Skeletal muscle tissue (tissue), 4 donors: ENCODE measurements around the gene PSTPIP2. TPM values are rescaled to one million over a fixed set of nuclear protein-coding genes. Genes with fewer than 3 reads are reported as not detected.
"Not testable (repeated sequence)": the region's sequence is repeated elsewhere in the genome, so short reads cannot be mapped to it uniquely, and the experiment has no call there.

ENCODE experiments used
- H3K27ac ChIP-seq: one replicate; pipeline ENCODE4 v1.7.0; 2013; ENCODE audit warnings: mild to moderate bottlenecking, low read depth, low read length, inconsistent platforms
- H3K27me3 ChIP-seq, 3 donors: one replicate each; pipeline ENCODE4 v1.7.0; 2013; ENCODE audit warnings: low read length in 3 of 3; ENCODE audit not compliant: control insufficient read depth in 3 of 3, insufficient read depth in 3 of 3
- H3K36me3 ChIP-seq, 3 donors: one replicate each; pipeline ENCODE4 v1.7.0; 2013; ENCODE audit warnings: low read length in 3 of 3; ENCODE audit not compliant: control insufficient read depth in 3 of 3, insufficient read depth in 3 of 3
- H3K4me1 ChIP-seq, 3 donors: one replicate each; pipeline ENCODE4 v1.7.0; 2013; ENCODE audit warnings: low read length in 3 of 3, mild to moderate bottlenecking in 3 of 3; ENCODE audit not compliant: control insufficient read depth in 3 of 3, insufficient read depth in 3 of 3
- H3K4me3 ChIP-seq, 3 donors: one replicate each; pipeline ENCODE4 v1.7.0; 2013; ENCODE audit warnings: low read length in 3 of 3
- H3K9ac ChIP-seq, 3 donors: one replicate each; pipeline ENCODE4 v1.7.0; 2013; ENCODE audit warnings: low read length in 3 of 3, mild to moderate bottlenecking in 3 of 3, moderate library complexity in 2 of 3, low read depth in 1 of 3
- H3K9me3 ChIP-seq, 3 donors: one replicate each; pipeline ENCODE4 v1.7.0; 2013; ENCODE audit warnings: low read length in 3 of 3; ENCODE audit not compliant: control insufficient read depth in 3 of 3
- total RNA-seq: library from RNA; depleted of rRNA; stranded (reverse); fragments of >200 nt; gene quantifications from one replicate; pipeline ENCODE4 v1.2.3, GENCODE V29; 2014
- donor health status: Osteomylitis.

The PSTPIP2 gene
- total RNA-seq, 1 donor from 2014 or later: 3.1 TPM

GRCh38 chr18:46096651-46097300 is 24.7 kb upstream of the PSTPIP2 start:
- Histone ChIP-seq H3K27me3 (no peaks in the 10 kb centered on the region), H3K9ac (peak overlapping the region; percentile 95 to 100 (median 100)), H3K4me1 (peaks cover 15 to 22% (median 18%) of the 10 kb centered on the region in 3 donors), H3K27ac (peak overlapping the region; percentile 97), H3K36me3 (peaks cover 10 to 14% (median 13%) of the 10 kb centered on the region in 3 donors), H3K9me3 (no peaks in the 10 kb centered on the region), H3K4me3 (peak overlapping the region; percentile 98 to 99 (median 99))

GRCh38 chr18:46095532-46095931 is 23.5 kb upstream of the PSTPIP2 start:
- Histone ChIP-seq H3K4me3 (peak overlapping the region in 1 of 3 donors; percentile 22), H3K27ac (no peak overlapping the region), H3K4me1 (peaks cover 15 to 22% (median 22%) of the 10 kb centered on the region in 3 donors), H3K9ac (no peak overlapping the region), H3K36me3 (peaks cover 17 to 26% (median 20%) of the 10 kb centered on the region in 3 donors), H3K9me3 (no peaks in the 10 kb centered on the region), H3K27me3 (no peaks in the 10 kb centered on the region)

GRCh38 chr18:46088501-46088900 is 16.4 kb upstream of the PSTPIP2 start:
- not testable (repeated sequence) for H3K27ac ChIP-seq, H3K4me1 ChIP-seq, H3K9me3 ChIP-seq, H3K27me3 ChIP-seq, H3K4me3 ChIP-seq, H3K9ac ChIP-seq
- H3K36me3 ChIP-seq: peaks cover 81 to 84% (median 83%) of the 10 kb centered on the region in 3 donors

- peaks cover 66 to 85% (median 72%) of the 10 kb centered on the region in 3 donors for H3K36me3 ChIP-seq
- H3K9ac ChIP-seq: no peak overlapping the region
- H3K27ac ChIP-seq: no peak overlapping the region
- no peaks in the 10 kb centered on the region for H3K27me3 ChIP-seq
- H3K4me1 ChIP-seq: no peaks in the 10 kb centered on the region
- H3K9me3 ChIP-seq: no peaks in the 10 kb centered on the region
- H3K4me3 ChIP-seq: no peak overlapping the region
These were observed 12.4 kb upstream of the PSTPIP2 start for GRCh38 chr18:46084431-46084830.

- H3K9me3 ChIP-seq: no peaks in the 10 kb centered on the region
- H3K4me3 ChIP-seq: no peak overlapping the region
- no peak overlapping the region for H3K9ac ChIP-seq
- H3K27ac ChIP-seq: no peak overlapping the region
- peaks cover 27 to 55% (median 46%) of the 10 kb centered on the region in 3 donors for H3K36me3 ChIP-seq
- H3K27me3 ChIP-seq: no peaks in the 10 kb centered on the region
- no peaks in the 10 kb centered on the region for H3K4me1 ChIP-seq
These were observed 8.1 kb upstream of the PSTPIP2 start for GRCh38 chr18:46080156-46080555.

GRCh38 chr18:46079336-46079735 is 7.3 kb upstream of the PSTPIP2 start:
- Histone ChIP-seq H3K4me3 (no peak overlapping the region), H3K9me3 (no peaks in the 10 kb centered on the region), H3K36me3 (peaks cover 19 to 48% (median 38%) of the 10 kb centered on the region in 3 donors), H3K4me1 (no peaks in the 10 kb centered on the region), H3K27me3 (no peaks in the 10 kb centered on the region), H3K9ac (no peak overlapping the region), H3K27ac (no peak overlapping the region)

- Histone ChIP-seq H3K9ac (peak overlapping the region in 1 of 3 donors; percentile 33), H3K4me3 (no peak overlapping the region), H3K27ac (no peak overlapping the region), H3K4me1 (peaks cover 24 to 28% (median 25%) of the 10 kb centered on the region in 3 donors), H3K36me3 (peaks cover 0 to 9% (median 5%) of the 10 kb centered on the region in 3 donors), H3K27me3 (no peaks in the 10 kb centered on the region), H3K9me3 (no peaks in the 10 kb centered on the region)
These were observed 1.6 kb upstream of the PSTPIP2 start for GRCh38 chr18:46073474-46074331.

GRCh38 chr18:46072959-46073358 is 899 bp upstream of the PSTPIP2 start:
- no peaks in the 10 kb centered on the region for H3K9me3 ChIP-seq
- H3K27me3 ChIP-seq: no peaks in the 10 kb centered on the region
- H3K36me3 ChIP-seq: peaks cover 0 to 5% (median 4%) of the 10 kb centered on the region in 3 donors
- H3K27ac ChIP-seq: no peak overlapping the region
- H3K9ac ChIP-seq: peak overlapping the region in 1 of 3 donors; percentile 85
- H3K4me3 ChIP-seq: peak overlapping the region in 1 of 3 donors; percentile 77
- peaks cover 24 to 28% (median 25%) of the 10 kb centered on the region in 3 donors for H3K4me1 ChIP-seq

GRCh38 chr18:46072376-46072867 is 362 bp upstream of the PSTPIP2 start:
- H3K27me3 ChIP-seq: no peaks in the 10 kb centered on the region
- peaks cover 0 to 2% (median 0%) of the 10 kb centered on the region in 3 donors for H3K36me3 ChIP-seq
- H3K9ac ChIP-seq: peak overlapping the region; percentile 76 to 85 (median 83)

More at GRCh38 chr18:46072376-46072867, 362 bp upstream of the PSTPIP2 start:
- Histone ChIP-seq H3K4me1 (peaks cover 24 to 28% (median 25%) of the 10 kb centered on the region in 3 donors), H3K4me3 (peak overlapping the region; percentile 75 to 77 (median 76)), H3K9me3 (no peaks in the 10 kb centered on the region), H3K27ac (no peak overlapping the region)
